ENCODE results near the gene SH3TC1. TPM values are rescaled to one million over a fixed set of nuclear protein-coding genes. Genes with fewer than 3 reads are reported as not detected.

The SH3TC1 gene
- polyA plus RNA-seq, 3 donors, result 23.0 to 32.5 (median 32.2) TPM

DNA sequence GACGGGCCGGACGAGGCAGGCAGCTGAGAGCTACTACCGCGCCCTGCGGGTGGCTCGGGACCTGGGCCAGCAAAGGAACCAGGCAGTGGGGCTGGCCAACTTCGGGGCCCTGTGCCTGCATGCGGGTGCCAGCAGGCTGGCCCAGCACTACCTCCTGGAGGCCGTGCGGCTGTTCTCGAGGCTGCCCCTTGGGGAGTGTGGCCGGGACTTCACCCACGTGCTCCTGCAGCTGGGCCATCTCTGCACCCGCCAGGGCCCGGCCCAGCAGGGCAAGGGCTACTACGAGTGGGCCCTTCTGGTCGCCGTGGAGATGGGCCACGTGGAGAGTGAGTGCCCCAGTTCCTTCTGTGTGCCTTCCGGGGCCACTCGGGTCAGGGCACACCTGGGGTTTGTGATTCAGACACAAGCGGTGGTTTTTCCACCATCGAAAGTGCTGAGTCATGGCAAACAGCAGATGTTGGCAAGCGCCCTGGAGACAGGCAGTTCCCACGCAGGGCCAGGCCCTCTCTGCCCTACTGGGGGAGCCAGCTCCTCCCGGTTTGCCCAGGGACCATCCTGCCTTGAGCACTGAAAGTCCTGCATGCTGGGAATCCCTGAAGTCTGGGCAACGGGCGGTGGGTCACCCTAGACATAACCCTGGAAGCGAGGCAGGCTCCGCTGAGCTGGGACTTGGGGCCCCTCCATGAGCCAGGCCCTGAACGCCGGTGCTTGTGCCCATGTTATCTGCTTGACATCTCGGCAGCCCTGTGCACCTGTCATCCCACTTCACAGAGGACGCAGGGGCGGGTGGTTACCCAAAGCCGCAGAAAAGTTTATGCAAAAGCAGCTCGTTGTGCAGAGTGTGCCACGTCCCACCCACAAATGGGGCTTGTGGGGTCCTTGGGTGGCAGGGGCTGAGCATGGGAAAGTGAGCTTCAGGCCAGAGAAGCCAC is 29.5 kb downstream of the SH3TC1 start:
- no peak for DNase-seq

DNA sequence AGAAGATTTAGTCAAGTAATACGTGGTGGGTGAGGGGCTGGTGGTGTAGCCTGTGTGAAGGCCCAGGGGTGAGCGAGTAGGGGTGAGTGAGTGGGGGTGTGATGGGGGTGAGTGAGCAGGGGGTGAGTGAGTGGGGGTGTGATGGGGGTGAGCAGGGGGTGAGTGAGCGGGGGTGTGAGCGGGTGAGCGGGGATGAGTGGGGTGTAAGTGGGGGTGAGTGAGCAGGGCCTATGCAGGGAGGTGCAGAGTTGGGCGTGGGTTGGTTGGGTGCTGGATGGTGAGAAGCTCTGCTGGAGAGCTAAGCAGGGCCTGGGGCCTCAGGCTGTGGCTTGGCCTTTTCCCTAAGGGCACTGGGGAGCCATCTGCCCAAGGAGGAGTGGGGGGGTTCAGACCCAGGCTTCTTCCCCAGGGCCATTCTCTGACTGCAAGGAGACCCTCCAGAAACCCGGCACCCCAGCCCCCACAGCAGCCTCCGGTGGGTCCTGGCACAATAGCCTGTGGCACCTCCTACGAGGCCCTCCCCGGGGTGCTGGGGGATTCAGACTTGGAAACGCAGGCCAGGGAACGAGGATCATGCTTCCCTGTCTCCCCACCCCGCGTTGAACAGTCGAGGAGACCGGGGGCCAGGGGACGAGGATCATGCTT is 30.4 kb downstream of the SH3TC1 start:
- DNase-seq, result no peak

DNA sequence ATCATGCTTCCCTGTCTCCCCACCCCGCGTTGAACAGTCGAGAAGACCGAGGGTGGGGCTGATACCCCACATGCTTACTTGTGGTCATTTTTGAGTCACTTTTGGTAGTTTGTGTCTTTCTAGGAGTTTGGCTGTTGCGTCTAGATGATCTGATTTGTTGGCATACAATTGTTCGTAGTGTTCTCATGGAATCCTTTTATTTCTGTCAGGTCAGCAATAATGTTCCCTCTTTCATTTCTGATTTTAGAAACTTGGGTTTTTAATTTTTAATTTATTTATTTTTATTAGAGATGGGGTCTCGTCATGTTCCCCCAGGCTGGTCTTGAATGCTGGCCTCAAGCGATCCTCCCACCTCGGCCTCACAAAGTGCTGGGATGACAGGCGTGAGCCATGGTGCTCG is 30.9 kb downstream of the SH3TC1 start:
- DNase-seq, result no peak

DNA sequence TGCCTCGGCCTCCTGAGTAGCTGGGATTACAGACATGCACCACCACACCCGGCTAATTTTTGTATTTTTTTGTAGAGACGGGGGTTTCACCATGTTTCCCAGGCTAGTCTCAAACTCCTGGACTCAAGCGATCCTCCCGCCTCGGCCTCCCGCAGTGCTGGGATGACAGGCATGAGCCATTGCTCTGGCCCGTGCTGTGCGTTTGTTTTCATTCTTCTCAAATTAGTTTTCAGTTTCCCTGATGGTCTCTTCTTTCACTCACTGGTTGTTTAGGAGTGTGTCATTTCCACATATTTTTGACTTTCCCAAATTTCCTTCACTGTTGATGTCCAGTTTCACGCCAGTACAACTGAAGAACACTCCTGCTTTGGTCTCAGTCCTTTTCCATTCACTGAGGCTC is 31.8 kb downstream of the SH3TC1 start:
- DNase-seq, result no peak

- no peak for DNase-seq
Observed at GRCh38 chr4:8231551-8232049, 32.5 kb downstream of the SH3TC1 start.

GRCh38 chr4:8232748-8233147 is 33.7 kb downstream of the SH3TC1 start:
- no peak for DNase-seq

DNA sequence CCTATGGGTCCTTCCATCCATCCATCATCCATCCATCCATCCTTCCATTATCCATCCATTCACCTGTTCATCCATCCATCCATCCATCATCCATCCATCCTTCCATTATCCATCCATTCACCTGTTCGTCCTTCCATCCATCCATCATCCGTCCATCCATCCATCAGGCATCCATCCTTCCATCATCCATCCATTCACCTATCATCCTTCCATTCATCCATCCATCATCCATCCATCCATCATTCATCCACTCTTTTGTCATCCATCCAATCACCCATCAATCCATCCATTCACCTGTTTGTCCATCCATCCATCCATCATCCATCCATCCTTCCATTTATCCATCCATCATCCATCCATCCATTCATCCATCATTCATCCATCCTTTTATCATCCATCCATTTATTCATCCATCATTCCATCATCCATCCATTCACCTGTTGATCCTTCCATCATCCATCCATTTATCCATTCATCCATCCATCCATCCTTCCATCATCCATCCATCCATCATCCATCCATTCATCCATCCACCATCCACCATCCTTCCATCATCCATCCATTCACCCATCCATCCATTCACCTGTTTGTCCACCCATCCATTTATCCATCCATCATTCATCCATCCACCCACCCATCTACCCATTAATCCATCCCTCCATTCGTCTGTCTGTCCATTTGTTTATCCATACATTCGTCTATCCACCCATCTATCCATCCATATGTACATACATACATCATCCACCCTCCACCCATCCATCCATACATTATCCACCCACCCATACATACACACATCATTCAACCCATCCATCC is 34.8 kb downstream of the SH3TC1 start:
- no peak for DNase-seq

DNA sequence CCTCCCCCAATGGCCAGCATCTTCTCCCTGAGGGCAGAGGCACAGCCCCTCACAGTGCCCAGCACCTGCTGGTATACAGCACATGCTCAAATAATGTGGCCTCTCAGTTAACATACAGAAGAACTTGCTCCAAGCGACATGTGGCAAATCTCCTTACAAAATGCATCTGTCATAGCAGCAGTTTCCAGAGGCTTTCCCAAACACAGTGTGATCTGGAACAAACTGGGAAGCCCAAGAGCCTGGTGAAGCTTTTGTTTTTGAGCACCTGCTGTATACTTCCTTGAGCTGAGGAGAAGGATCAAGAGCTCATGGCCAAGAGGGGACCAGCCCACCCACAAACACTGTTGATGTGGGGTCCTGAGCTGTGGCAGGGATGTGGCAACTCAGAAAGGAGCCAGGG is 35.6 kb downstream of the SH3TC1 start:
- no peak for DNase-seq

- DNase-seq, result no peak
Observed at GRCh38 chr4:8235224-8235623, 36.1 kb downstream of the SH3TC1 start.

GRCh38 chr4:8235686-8236085 is 36.6 kb downstream of the SH3TC1 start:
- no peak for DNase-seq

DNA sequence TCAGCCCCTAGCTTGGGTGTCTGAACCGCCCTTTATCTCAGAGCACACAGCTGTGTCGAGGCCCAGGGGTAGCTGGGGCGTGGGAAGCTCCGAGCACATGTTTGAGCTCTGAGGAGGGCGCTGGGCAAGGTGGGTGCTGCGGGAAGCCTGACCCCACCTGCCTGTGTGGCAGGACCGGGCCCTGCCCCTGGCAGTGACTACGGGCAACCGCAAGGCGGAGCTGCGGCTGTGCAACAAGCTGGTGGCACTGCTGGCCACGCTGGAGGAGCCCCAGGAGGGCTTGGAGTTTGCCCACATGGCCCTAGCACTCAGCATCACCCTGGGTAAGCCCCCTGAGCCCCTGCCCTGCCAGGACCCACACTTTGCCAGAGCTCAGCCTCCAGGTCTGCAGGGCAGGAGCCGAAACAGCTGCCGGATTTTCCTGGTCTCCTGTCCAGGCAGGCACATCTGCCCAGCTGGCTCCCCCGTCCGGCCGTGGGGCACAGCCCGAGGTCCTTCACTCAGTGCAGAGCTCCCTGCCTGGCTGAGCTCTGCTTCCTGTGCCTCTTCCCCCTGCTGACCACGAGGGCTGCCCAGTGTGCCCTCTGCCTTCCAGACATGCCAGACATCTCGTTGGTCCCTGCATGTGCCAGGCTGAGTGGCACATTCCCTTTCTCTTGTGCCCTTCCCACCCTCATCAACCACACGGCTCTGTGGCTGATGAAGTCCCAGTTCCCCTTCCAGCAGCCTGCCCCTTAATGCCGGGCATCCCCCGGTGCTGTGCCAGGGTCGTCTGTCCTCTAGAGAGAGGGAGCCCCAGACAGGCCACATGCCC is 37.2 kb downstream of the SH3TC1 start:
- no peak for DNase-seq

GRCh38 chr4:8236920-8237195 is 37.8 kb downstream of the SH3TC1 start:
- DNase-seq, result no peak

GRCh38 chr4:8237256-8237989 is 38.3 kb downstream of the SH3TC1 start:
- DNase-seq, result no peak

DNA sequence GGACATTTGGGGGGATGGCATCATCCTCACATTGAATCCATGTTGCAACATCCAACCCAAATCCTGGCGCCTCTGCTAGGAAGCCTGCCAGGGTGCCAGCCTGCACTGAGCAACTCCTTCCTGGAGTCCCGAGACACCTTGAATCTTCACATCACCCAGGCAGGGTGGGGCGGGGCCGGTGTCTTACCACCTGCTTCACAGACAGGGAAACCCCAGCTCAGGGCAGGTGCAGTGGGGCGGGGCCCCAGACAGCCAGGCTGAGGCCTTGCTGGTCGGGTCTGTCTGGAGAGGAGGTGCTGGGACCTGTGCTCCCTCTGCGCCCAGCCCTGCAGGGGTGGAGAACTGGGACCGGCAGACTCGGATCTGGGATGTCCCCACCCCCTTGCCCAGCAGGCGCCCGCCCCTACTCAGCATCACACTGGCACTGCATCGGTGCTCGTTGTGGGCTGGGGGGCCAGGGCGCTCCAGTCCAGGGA is 39.0 kb downstream of the SH3TC1 start:
- no peak for DNase-seq

DNA sequence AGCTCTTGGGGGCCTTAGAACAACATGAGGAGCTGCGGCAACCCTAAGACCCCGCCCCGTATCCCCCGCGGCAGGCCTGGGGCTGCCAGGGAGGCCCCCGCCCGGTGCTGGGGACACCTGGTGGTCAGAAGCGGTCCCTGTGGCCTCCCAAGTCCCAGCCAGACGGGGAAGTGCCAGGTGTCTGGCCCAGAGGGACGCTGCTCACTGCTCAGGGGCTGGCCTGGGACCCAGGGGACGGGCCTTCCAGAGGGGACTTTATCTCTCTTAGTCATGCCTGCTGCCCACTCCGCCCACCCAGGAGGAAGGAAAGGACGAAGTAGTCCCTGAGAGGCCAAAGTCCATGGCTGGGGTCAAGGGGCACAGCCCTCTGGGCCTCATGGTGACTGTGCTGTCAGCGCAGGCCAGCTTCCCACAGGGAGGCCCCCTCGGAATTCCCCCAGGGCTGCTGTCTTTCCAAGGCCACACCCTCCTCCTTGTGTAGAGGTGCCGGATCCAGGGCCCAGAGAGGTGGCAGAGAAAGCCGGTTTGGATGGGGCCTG is 39.5 kb downstream of the SH3TC1 start:
- DNase-seq, result no peak

GRCh38 chr4:8239226-8239625 is 40.1 kb downstream of the SH3TC1 start:
- no peak for DNase-seq

DNA sequence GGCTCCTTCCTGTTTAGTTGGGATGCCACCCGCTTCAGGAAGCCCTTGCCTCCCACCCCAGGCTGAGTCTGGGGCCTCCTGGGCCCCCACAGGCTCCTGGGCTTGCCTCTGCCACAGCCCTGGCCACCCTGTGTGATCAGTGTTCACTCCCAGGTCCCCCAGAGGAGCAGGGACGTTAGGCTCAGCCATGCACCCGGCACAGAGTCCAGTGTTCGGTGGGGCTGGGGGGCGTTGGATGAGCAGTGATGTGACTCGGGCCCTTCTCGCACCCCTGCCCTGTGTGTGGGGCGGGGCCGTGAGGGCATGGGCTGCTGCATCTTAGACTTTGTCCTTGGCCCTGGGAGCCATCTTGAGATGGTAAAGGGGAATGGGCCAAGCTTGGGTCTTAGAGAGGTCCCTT is 40.6 kb downstream of the SH3TC1 start:
- no peak for DNase-seq

DNA sequence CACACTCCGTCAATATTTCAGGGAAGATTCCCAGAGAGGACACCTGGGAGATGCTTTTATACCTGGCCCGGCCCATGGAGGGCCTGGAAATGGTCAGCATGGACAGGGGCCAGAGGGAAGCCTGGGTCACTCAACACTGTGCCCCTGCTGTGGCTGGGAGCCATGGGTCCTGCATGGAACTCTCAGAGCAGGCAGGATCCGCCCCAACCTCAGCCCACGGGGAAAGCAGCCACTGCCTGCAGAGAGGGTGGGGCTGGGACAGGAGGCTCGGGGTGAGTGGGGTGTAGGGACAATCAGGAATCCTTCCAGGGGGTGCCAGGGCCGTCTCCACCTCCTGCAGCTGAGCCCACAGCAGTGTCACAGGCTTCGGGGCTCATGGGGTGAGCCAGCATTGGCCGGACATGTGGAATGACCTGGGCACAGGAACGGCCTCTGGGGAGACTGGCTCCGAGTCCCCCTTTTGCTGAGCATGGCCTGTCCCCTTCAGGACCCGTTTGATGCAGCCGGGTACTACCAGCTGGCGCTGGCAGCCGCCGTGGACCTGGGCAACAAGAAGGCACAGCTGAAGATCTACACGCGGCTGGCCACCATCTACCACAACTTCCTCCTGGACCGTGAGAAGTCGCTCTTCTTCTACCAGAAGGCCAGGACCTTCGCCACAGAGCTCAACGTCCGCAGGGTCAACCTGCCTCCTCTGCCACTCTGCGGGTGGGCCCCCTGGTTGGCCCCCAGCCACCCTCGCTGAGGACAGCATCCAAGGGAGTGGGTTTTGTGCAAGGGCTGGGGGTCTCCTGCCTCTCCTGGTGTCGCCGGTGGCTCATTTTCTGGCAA is 41.3 kb downstream of the SH3TC1 start:
- no peak for DNase-seq

- DNase-seq, result no peak
Observed at GRCh38 chr4:8241211-8241779, 42.2 kb downstream of the SH3TC1 start.

Data from renal pelvis (tissue), 4 donors.